Measurements from ENCODE around the gene SYT13. TPM values are rescaled to one million over a fixed set of nuclear protein-coding genes. Genes with fewer than 3 reads are reported as not detected.

SYT13 gene
- total RNA-seq, 4 donors from 2014 or later: not detected

GRCh38 chr11:45331839-45332238 lies 45.7 kb upstream of the SYT13 start:
- TF ChIP-seq CTCF (IDR thresholded peaks at IDR 0.05; ENCODE audit: low read depth): no peak

- no peak for TF ChIP-seq CTCF (IDR thresholded peaks at IDR 0.05; ENCODE audit: low read depth)
Measured at GRCh38 chr11:45328726-45329125, 42.6 kb upstream of the SYT13 start.

GRCh38 chr11:45324459-45324858 lies 38.3 kb upstream of the SYT13 start:
- TF ChIP-seq CTCF (IDR thresholded peaks at IDR 0.05; ENCODE audit: low read depth): no peak

DNA sequence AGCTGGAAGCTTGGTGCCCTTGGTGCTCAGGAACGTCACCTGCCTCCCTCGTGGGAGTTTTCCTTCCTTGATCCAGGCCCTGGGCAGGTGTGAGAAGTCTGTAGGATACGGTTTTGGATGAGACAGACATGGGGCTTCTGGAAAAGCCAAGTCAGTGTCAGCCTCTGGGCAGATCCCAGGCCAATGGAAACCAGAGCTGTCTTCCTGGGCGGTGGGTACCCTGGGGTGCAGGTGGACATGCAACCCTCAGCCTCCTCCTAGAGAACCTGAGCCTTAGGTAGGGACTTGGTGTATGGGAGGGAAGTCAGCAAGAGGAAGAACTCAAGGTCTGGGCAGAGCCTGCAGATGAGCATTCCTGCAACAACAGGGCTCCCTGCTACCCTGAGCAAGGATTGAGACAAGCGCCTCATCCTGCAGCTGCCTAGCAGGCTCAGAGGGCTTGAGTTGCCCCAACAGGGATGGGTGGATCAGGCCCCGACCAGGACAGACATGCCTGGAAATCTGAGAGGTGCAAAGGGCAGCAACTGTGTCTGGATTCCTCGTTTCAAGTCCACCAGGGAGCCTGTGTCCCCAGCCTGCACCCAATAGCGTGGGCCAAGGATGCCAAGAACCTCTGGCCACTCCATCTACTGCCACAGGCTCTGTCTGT lies 37.6 kb upstream of the SYT13 start:
- TF ChIP-seq CTCF (IDR thresholded peaks at IDR 0.05; ENCODE audit: low read depth): no peak

DNA sequence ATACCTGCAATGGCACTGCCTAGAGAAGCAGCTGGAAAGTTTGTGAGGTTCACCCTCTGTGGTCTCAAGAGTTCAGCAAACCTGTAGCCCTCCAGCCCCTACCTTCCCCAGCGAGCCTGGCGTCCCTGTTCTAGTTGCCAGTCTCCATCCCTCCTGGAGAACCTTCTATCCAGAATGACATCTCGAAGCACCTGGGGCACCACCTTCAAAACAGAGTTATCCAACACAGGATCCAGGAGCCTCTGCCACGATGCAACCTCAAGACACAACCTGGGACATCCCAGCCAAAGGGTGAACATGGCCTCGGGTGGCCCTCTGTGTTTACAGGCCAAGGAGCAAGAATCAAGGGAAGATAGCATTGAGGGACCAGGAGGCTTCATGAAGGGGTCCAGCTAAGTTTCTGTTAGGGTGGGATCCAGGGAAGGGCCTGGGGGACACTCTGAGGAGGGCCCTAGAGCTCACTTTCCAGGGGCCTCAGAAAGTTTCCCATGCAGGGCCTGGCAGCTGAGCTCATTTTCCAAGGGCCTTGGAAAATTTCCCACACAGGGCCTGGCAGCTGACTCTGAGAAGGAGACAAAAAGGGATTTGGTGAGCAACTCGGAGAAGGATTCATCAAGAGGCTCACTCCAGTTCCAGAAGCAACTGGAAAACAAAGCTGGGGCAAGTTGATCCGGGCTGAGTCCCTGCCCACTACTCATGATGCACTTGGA lies 36.9 kb upstream of the SYT13 start:
- TF ChIP-seq CTCF (IDR thresholded peaks at IDR 0.05; ENCODE audit: low read depth): no peak

DNA sequence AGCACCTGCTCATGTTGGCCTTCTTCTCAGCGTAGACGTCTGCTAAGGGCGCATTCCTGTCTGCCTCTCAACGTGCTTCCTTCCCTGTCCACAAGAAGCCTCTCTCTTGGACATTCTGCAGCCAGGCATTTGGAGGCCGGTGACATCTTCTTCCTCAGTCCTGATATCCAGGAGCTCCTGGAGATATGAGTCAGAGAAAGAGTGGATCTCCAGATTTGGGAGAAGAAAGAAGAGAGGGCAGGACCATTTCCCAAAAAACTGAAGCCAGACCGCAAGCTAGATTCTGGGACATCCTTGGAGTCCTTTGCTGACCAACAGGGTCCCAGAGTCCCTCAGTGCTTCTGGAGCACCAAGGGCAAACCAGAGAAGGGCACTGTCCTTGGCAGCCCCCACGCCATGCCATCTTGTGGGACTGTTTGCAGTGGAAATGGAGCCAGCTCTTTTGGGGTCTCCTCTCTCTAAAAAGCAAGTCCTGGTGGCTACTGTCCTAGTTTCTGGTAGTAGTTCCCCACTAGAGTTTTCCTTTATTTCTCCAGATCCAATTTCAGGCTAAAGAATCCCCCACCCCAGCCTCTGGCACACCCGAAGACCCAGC lies 36.1 kb upstream of the SYT13 start:
- TF ChIP-seq CTCF (IDR thresholded peaks at IDR 0.05; ENCODE audit: low read depth): no peak

GRCh38 chr11:45321669-45322068 lies 35.5 kb upstream of the SYT13 start:
- TF ChIP-seq CTCF (IDR thresholded peaks at IDR 0.05; ENCODE audit: low read depth): no peak
